ENCODE results near the gene CD300LD.
"Not testable (repeated sequence)": the region's sequence is repeated elsewhere in the genome, so short reads cannot be mapped to it uniquely, and the experiment has no call there.

The CD300LD gene

GRCh38 chr17:74592087-74592990 lies at the start of gene CD300LD:
Gene CD300LD, minus strand, starts transcription at chr17:74592283. Its CDS starts 81 bp downstream, at chr17:74592202.
- DNase-seq: no peak

GRCh38 chr17:74641224-74641957 lies 49.3 kb upstream of the CD300LD start:
- DNase-seq: no peak

- no peak for DNase-seq
These were observed 47.6 kb upstream of the CD300LD start for GRCh38 chr17:74639704-74640151.

GRCh38 chr17:74637926-74638325 lies 45.8 kb upstream of the CD300LD start:
- DNase-seq: no peak

GRCh38 chr17:74637265-74637664 lies 45.2 kb upstream of the CD300LD start:
- no peak for DNase-seq

- DNase-seq: not testable (repeated sequence)
These were observed 44.5 kb upstream of the CD300LD start for GRCh38 chr17:74636541-74637085.

- DNase-seq: peak; percentile 25
These were observed 43.3 kb upstream of the CD300LD start for GRCh38 chr17:74635418-74635817.

- DNase-seq: peak; percentile 97
These were observed 41.2 kb upstream of the CD300LD start for GRCh38 chr17:74633326-74633725.

- DNase-seq: no peak
These were observed 40.5 kb upstream of the CD300LD start for GRCh38 chr17:74632617-74633016.

GRCh38 chr17:74631468-74632450 lies 39.7 kb upstream of the CD300LD start:
- DNase-seq: peak; percentile 21

GRCh38 chr17:74630251-74630650 lies 38.2 kb upstream of the CD300LD start:
- DNase-seq: not testable (repeated sequence)

- no peak for DNase-seq
These were observed 33.6 kb upstream of the CD300LD start for GRCh38 chr17:74625661-74626060.

GRCh38 chr17:74624131-74624530 lies 32.0 kb upstream of the CD300LD start:
- no peak for DNase-seq

- DNase-seq: no peak
These were observed 31.6 kb upstream of the CD300LD start, which contains the start of gene CD300E for GRCh38 chr17:74623693-74624093. Gene CD300E, minus strand, starts transcription at chr17:74623738. Its CDS starts 117 bp downstream, at chr17:74623621.

- no peak for DNase-seq
These were observed 27.1 kb upstream of the CD300LD start for GRCh38 chr17:74619077-74619673.

GRCh38 chr17:74618451-74618850 lies 26.4 kb upstream of the CD300LD start:
- DNase-seq: no peak

GRCh38 chr17:74616696-74617095 lies 24.6 kb upstream of the CD300LD start:
- DNase-seq: no peak

GRCh38 chr17:74612046-74612445 lies 20.0 kb upstream of the CD300LD start:
- DNase-seq: no peak

- DNase-seq: no peak
These were observed 18.0 kb upstream of the CD300LD start for GRCh38 chr17:74610108-74610507.

- DNase-seq: no peak
These were observed 16.4 kb upstream of the CD300LD start for GRCh38 chr17:74608511-74608910.

- no peak for DNase-seq
These were observed 15.1 kb upstream of the CD300LD start for GRCh38 chr17:74607221-74607620.

- no peak for DNase-seq
These were observed 14.0 kb upstream of the CD300LD start for GRCh38 chr17:74606050-74606449.

Data from NCI-H510A (cell line).